ENCODE data around the gene RERE.
"Not testable (repeated sequence)": the region's sequence is repeated elsewhere in the genome, so short reads cannot be mapped to it uniquely, and the experiment has no call there.

RERE gene

GRCh38 chr1:8794605-8795004 lies 22.8 kb downstream of the RERE start:
- no peak for DNase-seq

- no peak for DNase-seq
Observed at GRCh38 chr1:8791819-8792218, 25.6 kb downstream of the RERE start.

- DNase-seq: no peak
Observed at GRCh38 chr1:8790987-8791386, 26.5 kb downstream of the RERE start.

GRCh38 chr1:8790478-8790877 lies 27.0 kb downstream of the RERE start:
- DNase-seq: no peak

GRCh38 chr1:8789314-8790214 lies 27.9 kb downstream of the RERE start:
- DNase-seq: no peak

GRCh38 chr1:8787218-8787617 lies 30.2 kb downstream of the RERE start:
- DNase-seq: no peak

- not testable (repeated sequence) for DNase-seq
Observed at GRCh38 chr1:8786204-8786603, 31.2 kb downstream of the RERE start.

- DNase-seq: no peak
Observed at GRCh38 chr1:8782955-8783354, 34.5 kb downstream of the RERE start.

GRCh38 chr1:8782001-8782620 lies 35.3 kb downstream of the RERE start:
- no peak for DNase-seq

- no peak for DNase-seq
Observed at GRCh38 chr1:8780405-8780804, 37.0 kb downstream of the RERE start.

GRCh38 chr1:8777867-8778266 lies 39.6 kb downstream of the RERE start:
- DNase-seq: no peak

- no peak for DNase-seq
Observed at GRCh38 chr1:8776104-8776503, 41.3 kb downstream of the RERE start.

- DNase-seq: no peak
Observed at GRCh38 chr1:8767006-8767405, 50.4 kb downstream of the RERE start.

GRCh38 chr1:8765198-8765597 lies 52.2 kb downstream of the RERE start:
- no peak for DNase-seq

- DNase-seq: no peak
Observed at GRCh38 chr1:8764293-8764937, 53.0 kb downstream of the RERE start.

- DNase-seq: no peak
Observed at GRCh38 chr1:8763888-8764287, 53.6 kb downstream of the RERE start.

- no peak for DNase-seq
Observed at GRCh38 chr1:8754993-8755392, 62.4 kb downstream of the RERE start.

- no peak for DNase-seq
Observed at GRCh38 chr1:8754247-8754650, 63.2 kb downstream of the RERE start.

GRCh38 chr1:8753736-8754135 lies 63.7 kb downstream of the RERE start:
- DNase-seq: no peak

- DNase-seq: no peak
Observed at GRCh38 chr1:8752921-8753713, 64.3 kb downstream of the RERE start.

GRCh38 chr1:8752411-8752810 lies 65.0 kb downstream of the RERE start:
- no peak for DNase-seq

GRCh38 chr1:8751984-8752383 lies 65.5 kb downstream of the RERE start:
- DNase-seq: no peak
